Testis (tissue), 2 donors: ENCODE data around the gene USP14.

ENCODE experiments used
- CTCF ChIP-seq, 3 experiments: fragments of 450-650 bp in 2 of 3; fragments of 200-600 bp in 1 of 3; sonication (generic) in 1 of 3; IDR thresholded peaks; one replicate each; pipeline ENCODE4 v1.5.1; 2016 to 2019; ENCODE audit warnings: antibody characterized with exemption in 3 of 3, mild to moderate bottlenecking in 2 of 3, moderate library complexity in 1 of 3
- POLR2A ChIP-seq: fragments of 450-650 bp; IDR thresholded peaks from one replicate; pipeline ENCODE4 v1.6.1; 2017; ENCODE audit warnings: antibody characterized with exemption, mild to moderate bottlenecking, moderate library complexity

GRCh38 chr18:212780-213179, 54.4 kb downstream of the USP14 start:
- TF ChIP-seq CTCF (IDR thresholded peaks at IDR 0.05) (no peak), POLR2A (no peak)
